ENCODE results near the gene VTI1B.

DNA sequence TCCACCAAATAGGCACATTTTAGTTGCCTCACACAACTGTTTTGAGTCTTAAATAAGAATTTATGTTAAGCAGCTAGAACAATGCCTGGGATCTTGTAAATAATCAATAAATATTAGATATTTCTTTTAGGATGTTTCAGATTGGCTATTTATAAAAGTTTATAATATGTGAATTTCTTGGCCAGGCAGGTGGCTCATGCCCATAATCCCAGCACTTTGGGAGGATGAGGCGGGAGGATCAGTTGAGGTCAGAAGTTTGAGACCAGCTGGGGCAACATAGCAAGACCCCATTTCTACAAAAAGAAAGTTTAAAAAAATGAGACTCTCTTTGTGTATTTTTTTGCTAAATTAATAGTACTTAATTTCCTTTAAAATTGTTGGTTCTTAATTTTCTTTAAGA, 33.0 kb downstream of the VTI1B start:
- no peak for TF ChIP-seq EZH2phosphoT487 (IDR thresholded peaks at IDR 0.05; ENCODE audit: borderline replicate concordance, low read depth, low read length)
- TF ChIP-seq, protein P1, sequence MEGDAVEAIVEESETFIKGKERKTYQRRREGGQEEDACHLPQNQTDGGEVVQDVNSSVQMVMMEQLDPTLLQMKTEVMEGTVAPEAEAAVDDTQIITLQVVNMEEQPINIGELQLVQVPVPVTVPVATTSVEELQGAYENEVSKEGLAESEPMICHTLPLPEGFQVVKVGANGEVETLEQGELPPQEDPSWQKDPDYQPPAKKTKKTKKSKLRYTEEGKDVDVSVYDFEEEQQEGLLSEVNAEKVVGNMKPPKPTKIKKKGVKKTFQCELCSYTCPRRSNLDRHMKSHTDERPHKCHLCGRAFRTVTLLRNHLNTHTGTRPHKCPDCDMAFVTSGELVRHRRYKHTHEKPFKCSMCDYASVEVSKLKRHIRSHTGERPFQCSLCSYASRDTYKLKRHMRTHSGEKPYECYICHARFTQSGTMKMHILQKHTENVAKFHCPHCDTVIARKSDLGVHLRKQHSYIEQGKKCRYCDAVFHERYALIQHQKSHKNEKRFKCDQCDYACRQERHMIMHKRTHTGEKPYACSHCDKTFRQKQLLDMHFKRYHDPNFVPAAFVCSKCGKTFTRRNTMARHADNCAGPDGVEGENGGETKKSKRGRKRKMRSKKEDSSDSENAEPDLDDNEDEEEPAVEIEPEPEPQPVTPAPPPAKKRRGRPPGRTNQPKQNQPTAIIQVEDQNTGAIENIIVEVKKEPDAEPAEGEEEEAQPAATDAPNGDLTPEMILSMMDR (conservative IDR thresholded peaks at IDR 0.05; ENCODE audit: low read length): no peak

Data from OCI-LY7 (cell line).